ENCODE measurements around the gene CNTNAP2. TPM values are rescaled to one million over a fixed set of nuclear protein-coding genes. Genes with fewer than 3 reads are reported as not detected.
"Not testable (repeated sequence)": the region's sequence is repeated elsewhere in the genome, so short reads cannot be mapped to it uniquely, and the experiment has no call there.

Gene CNTNAP2
- total and polyA plus RNA-seq, 2 of the 8 experiments (the other 6 are each of a cell fraction or from before 2014, with no cell fraction given) = 27.9 to 71.0 TPM

DNA sequence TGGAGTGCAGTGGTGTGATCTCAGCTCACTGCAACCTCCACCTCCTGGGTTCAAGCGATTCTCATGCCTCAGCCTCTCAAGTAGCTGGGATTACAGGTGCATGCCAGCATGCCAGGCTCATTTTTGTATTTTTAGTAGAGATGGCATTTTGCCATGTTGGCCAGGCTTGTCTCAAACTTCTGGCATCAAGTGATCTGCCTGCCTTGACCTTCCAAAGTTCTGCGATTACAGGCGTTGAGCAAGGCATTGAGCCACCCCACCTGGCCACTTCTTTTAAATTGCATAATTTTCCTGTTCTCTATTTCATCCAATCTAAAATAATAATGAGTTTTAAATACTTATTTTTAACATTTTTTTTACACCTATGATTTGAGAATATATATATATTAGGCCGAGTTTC, 1961.5 kb downstream of the CNTNAP2 start:
- H3K79me1 ChIP-seq (ENCODE audit: low read depth, low read length); H2BK5ac ChIP-seq (ENCODE audit: low read depth, low read length); H3K9ac ChIP-seq (replicated peaks in 1 of 4; ENCODE audit: extremely low read depth in 1 of 4, low read depth in 3 of 4, low read length in 3 of 4); H3K23me2 ChIP-seq (ENCODE audit: low read depth, low read length); POLR2A ChIA-PET (ENCODE audit: partially characterized antibody); H3K4ac ChIP-seq (replicated peaks; ENCODE audit: insufficient read length, low read depth, low read length); H3K9me3 ChIP-seq (ENCODE audit: insufficient read depth in 2 of 2, low read depth in 1 of 2, low read length in 1 of 2); H2AFZ ChIP-seq (ENCODE audit: low read length); H2BK120ac ChIP-seq (replicated peaks; ENCODE audit: low read depth, low read length); H3K4me3 ChIP-seq (ENCODE audit: extremely low read depth in 1 of 4, insufficient read depth in 2 of 4, low read depth in 3 of 4, low read length in 4 of 4); H3K27me3 ChIP-seq (replicated peaks in 1 of 4; ENCODE audit: control insufficient read depth in 3 of 4, extremely low read depth in 1 of 4, insufficient read depth in 3 of 4, low read length in 3 of 4); H4K91ac ChIP-seq (replicated peaks; ENCODE audit: insufficient read length, low read length); H2BK12ac ChIP-seq (ENCODE audit: low read depth, low read length); H3K18ac ChIP-seq (ENCODE audit: extremely low read depth, low read length); H2BK15ac ChIP-seq (ENCODE audit: low read length); H3K14ac ChIP-seq (ENCODE audit: insufficient read length); DNase-seq (ENCODE audit: low read depth in 1 of 2, low spot score in 2 of 2); H3K4me1 ChIP-seq (replicated peaks in 1 of 4; ENCODE audit: control insufficient read depth in 3 of 4, insufficient read depth in 4 of 4, low read length in 3 of 4); H4K5ac ChIP-seq (ENCODE audit: insufficient read length, low read depth, low read length); H3K4me2 ChIP-seq (ENCODE audit: insufficient read depth in 1 of 2, low read depth in 2 of 2, low read length in 2 of 2); H3K36me3 ChIP-seq (ENCODE audit: control insufficient read depth in 2 of 4, insufficient read depth in 4 of 4, low read length in 3 of 4); H2AK5ac ChIP-seq (ENCODE audit: low read depth, low read length); H4K20me1 ChIP-seq (replicated peaks in 1 of 2; ENCODE audit: control insufficient read depth in 1 of 2, insufficient read depth in 2 of 2, low read length in 2 of 2); H2BK20ac ChIP-seq (ENCODE audit: low read length); H4K8ac ChIP-seq (ENCODE audit: extremely low read depth, insufficient read depth, low read length); H3K79me2 ChIP-seq (ENCODE audit: control insufficient read depth in 1 of 2, insufficient read depth in 2 of 2, low read length in 2 of 2); FAIRE-seq; H3K23ac ChIP-seq (ENCODE audit: insufficient read length); H3K56ac ChIP-seq (replicated peaks; ENCODE audit: insufficient read length, low read depth, low read length); H3K27ac ChIP-seq (ENCODE audit: low read depth, low read length): not testable (repeated sequence)
- WGBS, 2 experiments (ENCODE audit: extremely low coverage in 1 of 2, insufficient coverage in 1 of 2, insufficient read length in 1 of 2, insufficient replicate concordance in 2 of 2, low coverage in 1 of 2, low lambda C conversion rate in 2 of 2, missing lambda C conversion rate in 1 of 2) = 91% methylated on average over 4 of the region's 4 CpGs; no CpG with 5 or more reads in 1 of the 2 experiments
- CTCF ChIA-PET (ENCODE audit: partially characterized antibody) = interaction anchor here (0.8 kb wide), 1 partner anchor 713 kb away, joined by 3 read pairs; no protein-coding TSS in a partner anchor
